Measurements from ENCODE around the gene LCAT. TPM values are rescaled to one million over a fixed set of nuclear protein-coding genes. Genes with fewer than 3 reads are reported as not detected.

The LCAT gene
- total RNA-seq, 4 donors from 2014 or later, result 17.9 to 43.9 (median 26.8) TPM

DNA sequence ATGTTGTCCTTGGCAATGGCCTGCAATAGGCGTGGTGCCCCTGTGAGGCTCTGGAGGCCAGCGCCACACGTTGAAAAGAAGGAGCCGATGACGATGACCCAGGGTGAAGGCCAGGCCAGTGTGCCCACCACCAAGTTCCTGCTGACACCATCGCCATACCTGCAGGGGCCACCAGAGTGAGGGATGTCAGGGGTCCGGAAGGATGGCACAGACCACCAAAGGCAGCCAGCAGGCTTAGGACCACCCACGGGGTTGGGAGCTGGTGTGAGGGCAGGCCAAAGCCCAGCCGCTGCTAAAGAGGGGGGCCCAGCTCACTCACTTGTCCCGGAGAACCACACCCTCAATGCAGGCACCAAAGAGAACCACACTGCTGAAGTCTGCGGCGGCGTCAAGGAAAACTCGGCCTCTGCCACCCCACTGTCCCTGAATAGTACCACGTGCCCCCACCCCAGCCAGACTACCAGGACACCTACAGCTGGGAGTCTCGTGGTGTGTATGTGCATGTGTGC is 6.5 kb upstream of the LCAT start:
- Histone ChIP-seq H3K27ac (peak overlapping the region in 2 of 4 donors; percentile 11 to 74), H3K36me3 (peaks cover 10 to 93% (median 27%) of the 10 kb centered on the region in 3 donors), H3K27me3 (no peaks in the 10 kb centered on the region), H3K9me3 (no peaks in the 10 kb centered on the region), H3K4me3 (no peak overlapping the region), H3K4me1 (peaks cover 0 to 64% (median 12%) of the 10 kb centered on the region in 4 donors)
- WGBS, 2 donors, result 68 to 74% methylated on average over 12 to 14 of the region's 16 CpGs
- no peak for DNase-seq (ENCODE audit: low spot score in 2 of 2)
- no peak for TF ChIP-seq POLR2A (IDR thresholded peaks at IDR 0.05)
- TF ChIP-seq, protein P1, sequence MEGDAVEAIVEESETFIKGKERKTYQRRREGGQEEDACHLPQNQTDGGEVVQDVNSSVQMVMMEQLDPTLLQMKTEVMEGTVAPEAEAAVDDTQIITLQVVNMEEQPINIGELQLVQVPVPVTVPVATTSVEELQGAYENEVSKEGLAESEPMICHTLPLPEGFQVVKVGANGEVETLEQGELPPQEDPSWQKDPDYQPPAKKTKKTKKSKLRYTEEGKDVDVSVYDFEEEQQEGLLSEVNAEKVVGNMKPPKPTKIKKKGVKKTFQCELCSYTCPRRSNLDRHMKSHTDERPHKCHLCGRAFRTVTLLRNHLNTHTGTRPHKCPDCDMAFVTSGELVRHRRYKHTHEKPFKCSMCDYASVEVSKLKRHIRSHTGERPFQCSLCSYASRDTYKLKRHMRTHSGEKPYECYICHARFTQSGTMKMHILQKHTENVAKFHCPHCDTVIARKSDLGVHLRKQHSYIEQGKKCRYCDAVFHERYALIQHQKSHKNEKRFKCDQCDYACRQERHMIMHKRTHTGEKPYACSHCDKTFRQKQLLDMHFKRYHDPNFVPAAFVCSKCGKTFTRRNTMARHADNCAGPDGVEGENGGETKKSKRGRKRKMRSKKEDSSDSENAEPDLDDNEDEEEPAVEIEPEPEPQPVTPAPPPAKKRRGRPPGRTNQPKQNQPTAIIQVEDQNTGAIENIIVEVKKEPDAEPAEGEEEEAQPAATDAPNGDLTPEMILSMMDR (IDR thresholded peaks at IDR 0.05), result no peak
- TF ChIP-seq EP300 (IDR thresholded peaks at IDR 0.05), result no peak

GRCh38 chr16:67949645-67950044 is 5.7 kb upstream of the LCAT start:
- Histone ChIP-seq H3K36me3 (peaks cover 14 to 93% (median 27%) of the 10 kb centered on the region in 3 donors), H3K27ac (peak overlapping the region in 2 of 4 donors; percentile 11 to 74), H3K4me1 (peaks cover 0 to 71% (median 19%) of the 10 kb centered on the region in 4 donors), H3K9me3 (no peaks in the 10 kb centered on the region), H3K4me3 (no peak overlapping the region), H3K27me3 (no peaks in the 10 kb centered on the region)
- 92 to 93% methylated on average over 6 of the region's 11 CpGs for WGBS, 2 donors
- TF ChIP-seq POLR2A (IDR thresholded peaks at IDR 0.05), result no peak
- TF ChIP-seq EP300 (IDR thresholded peaks at IDR 0.05), result no peak
- TF ChIP-seq, protein P1 (IDR thresholded peaks at IDR 0.05), result no peak
- no peak for DNase-seq (ENCODE audit: low spot score in 2 of 2)

GRCh38 chr16:67948015-67948414 is 4.1 kb upstream of the LCAT start:
- peaks cover 14 to 81% (median 27%) of the 10 kb centered on the region in 3 donors for H3K36me3 ChIP-seq
- H3K9me3 ChIP-seq, result no peaks in the 10 kb centered on the region
- TF ChIP-seq, protein P1 (IDR thresholded peaks at IDR 0.05), result no peak
- DNase-seq (ENCODE audit: low spot score in 2 of 2), result no peak
- H3K27me3 ChIP-seq, result no peaks in the 10 kb centered on the region
- peak overlapping the region in 2 of 4 donors; percentile 19 to 84 for H3K27ac ChIP-seq
- H3K4me3 ChIP-seq, result no peak overlapping the region
- peaks cover 0 to 80% (median 33%) of the 10 kb centered on the region in 4 donors for H3K4me1 ChIP-seq
- WGBS, 2 donors, result 88 to 90% methylated on average over 15 of the region's 15 CpGs

- DNase-seq (ENCODE audit: low spot score in 2 of 2), result no peak
- Histone ChIP-seq H3K9me3 (no peaks in the 10 kb centered on the region), H3K27me3 (no peaks in the 10 kb centered on the region), H3K4me1 (peaks cover 0 to 82% (median 39%) of the 10 kb centered on the region in 4 donors), H3K36me3 (peaks cover 14 to 88% (median 27%) of the 10 kb centered on the region in 3 donors), H3K27ac (peak overlapping the region in 2 of 4 donors; percentile 84 to 90), H3K4me3 (no peak overlapping the region)
- TF ChIP-seq POLR2A (IDR thresholded peaks at IDR 0.05) (no peak), EP300 (IDR thresholded peaks at IDR 0.05) (no peak)
- TF ChIP-seq, protein P1 (IDR thresholded peaks at IDR 0.05), result no peak
- WGBS, 2 donors, result 84 to 85% methylated on average over 16 to 22 of the region's 28 CpGs
Measured at GRCh38 chr16:67946966-67947558, 3.1 kb upstream of the LCAT start.

GRCh38 chr16:67946128-67946569 is 2.2 kb upstream of the LCAT start:
- Histone ChIP-seq H3K4me3 (no peak overlapping the region), H3K27ac (peak overlapping the region in 2 of 4 donors; percentile 84 to 90), H3K9me3 (no peaks in the 10 kb centered on the region), H3K4me1 (peaks cover 0 to 82% (median 34%) of the 10 kb centered on the region in 4 donors), H3K36me3 (peaks cover 14 to 88% (median 22%) of the 10 kb centered on the region in 3 donors), H3K27me3 (no peaks in the 10 kb centered on the region)
- TF ChIP-seq, protein P1 (IDR thresholded peaks at IDR 0.05), result no peak
- TF ChIP-seq EP300 (IDR thresholded peaks at IDR 0.05) (no peak), POLR2A (IDR thresholded peaks at IDR 0.05) (no peak)
- no peak for DNase-seq (ENCODE audit: low spot score in 2 of 2)
- WGBS, 2 donors, result 88 to 92% methylated on average over 20 of the region's 20 CpGs

Data from tibial nerve (tissue), 4 donors.